Liver (tissue), 9 donors: ENCODE data around the gene SSNA1. TPM values are rescaled to one million over a fixed set of nuclear protein-coding genes. Genes with fewer than 3 reads are reported as not detected.

Experiments
- DNase-seq: peaks from one replicate; pipeline ENCODE4 v3.0.0-alpha.2; 2017; ENCODE audit warnings: low spot score
- H3K27ac ChIP-seq, 2 donors: one replicate each; pipeline ENCODE4 v1.7.0; 2013; ENCODE audit warnings: inconsistent platforms in 2 of 2, low read length in 2 of 2, control low read depth in 1 of 2, low read depth in 1 of 2, mild to moderate bottlenecking in 1 of 2
- H3K27me3 ChIP-seq, 4 donors: one replicate each; pipeline versions ENCODE4 v1.6.1 to v1.7.0; 2013; ENCODE audit warnings: low read length in 3 of 4, inconsistent platforms in 1 of 4, mild to moderate bottlenecking in 1 of 4, moderate library complexity in 1 of 4; ENCODE audit not compliant: control insufficient read depth in 4 of 4, insufficient read depth in 4 of 4
- H3K36me3 ChIP-seq, 4 donors: one replicate each; pipeline versions ENCODE4 v1.6.1 to v1.7.0; 2013; ENCODE audit warnings: low read length in 3 of 4, mild to moderate bottlenecking in 3 of 4, low read depth in 1 of 4, moderate library complexity in 1 of 4; ENCODE audit not compliant: control insufficient read depth in 4 of 4, insufficient read depth in 3 of 4
- H3K4me1 ChIP-seq, 4 donors: one replicate each; pipeline versions ENCODE4 v1.6.1 to v1.7.0; 2013; ENCODE audit warnings: low read length in 3 of 4, mild to moderate bottlenecking in 3 of 4, moderate library complexity in 1 of 4; ENCODE audit not compliant: control insufficient read depth in 4 of 4, insufficient read depth in 4 of 4
- H3K4me3 ChIP-seq, 3 donors: one replicate each; pipeline versions ENCODE4 v1.6.1 to v1.7.0; 2013; ENCODE audit warnings: low read length in 3 of 3, control low read depth in 1 of 3, low read depth in 1 of 3, mild to moderate bottlenecking in 1 of 3
- H3K9ac ChIP-seq, 2 donors: one replicate each; pipeline ENCODE4 v1.7.0; 2013; ENCODE audit warnings: low read length in 2 of 2, mild to moderate bottlenecking in 2 of 2, moderate library complexity in 2 of 2, control low read depth in 1 of 2, low read depth in 1 of 2
- H3K9me3 ChIP-seq, 4 donors: one replicate each; pipeline versions ENCODE4 v1.6.1 to v1.7.0; 2013; ENCODE audit warnings: low read length in 3 of 4; ENCODE audit not compliant: control insufficient read depth in 4 of 4
- ATF3 ChIP-seq: IDR thresholded peaks from 2 replicates; pipeline ENCODE4 v1.6.1; 2016; ENCODE audit warnings: antibody characterized with exemption
- FOXA2 ChIP-seq: IDR thresholded peaks from 2 replicates; pipeline ENCODE4 v1.6.1; 2016; ENCODE audit warnings: antibody characterized with exemption
- HNF4A ChIP-seq, 2 donors: conservative IDR thresholded peaks; 2 replicates each; pipeline ENCODE4 v1.6.1; 2016; ENCODE audit warnings: antibody characterized with exemption in 2 of 2, mild to moderate bottlenecking in 2 of 2
- RAD21 ChIP-seq, 2 donors: IDR thresholded peaks; 2 replicates each; pipeline ENCODE4 v1.6.1; 2016; ENCODE audit warnings: antibody characterized with exemption in 2 of 2, mild to moderate bottlenecking in 2 of 2
- REST ChIP-seq: IDR thresholded peaks from 2 replicates; pipeline ENCODE4 v1.6.1; 2016; ENCODE audit warnings: antibody characterized with exemption, mild to moderate bottlenecking
- RXRA ChIP-seq, 2 donors: IDR thresholded peaks; 2 replicates each; pipeline ENCODE4 v1.6.1; 2017 to 2018; ENCODE audit warnings: antibody characterized with exemption in 2 of 2, mild to moderate bottlenecking in 1 of 2
- WGBS: extraction: QIAGEN DNeasy Blood & Tissue Kit; methylation state at CpG from one replicate; pipeline ENCODE4 v1.1.7; 2013; 5-methylcytosine and 5-hydroxymethylcytosine counted together
- polyA plus RNA-seq, 2 donors: library from polyadenylated mRNA; stranded (reverse) in 1 of 2; unstranded in 1 of 2; fragments of 200-250 nt in 1 of 2; fragments of >200 nt in 1 of 2; fragmentation: Nextera tagmentation in 1 of 2; extraction: Ambion mirVana in 1 of 2; gene quantifications; one replicate each; pipeline versions ENCODE4 v1.2.1 to v1.2.3, GENCODE V29; 2013 to 2015
- total RNA-seq, 2 donors: library from RNA; depleted of rRNA; stranded (reverse); fragments of >200 nt; gene quantifications; one replicate each; pipeline ENCODE4 v1.2.3, GENCODE V29; 2014
- donor health status: healthy.
- donor health status: healthy.
- donor health status: healthy.
- donor health status: healthy.
- donor health status: healthy.

The SSNA1 gene
- total and polyA plus RNA-seq, 4 donors, result 29.8 to 44.2 (median 40.3) TPM

- H3K27me3 ChIP-seq, result no peaks in the 10 kb centered on the region
- peak overlapping the region; percentile 74 to 92 (median 86) for H3K4me3 ChIP-seq
- TF ChIP-seq ATF3 (no peak), FOXA2 (no peak), RXRA (IDR thresholded peaks at IDR 0.05) (no peak)
- WGBS, result 0% methylated on average over 31 of the region's 31 CpGs
- no peak for DNase-seq
- H3K36me3 ChIP-seq, result peaks cover 9 to 44% (median 11%) of the 10 kb centered on the region in 4 donors
- H3K9ac ChIP-seq, result peak overlapping the region; percentile 64 to 76
- peaks cover 19 to 50% (median 40%) of the 10 kb centered on the region in 4 donors for H3K4me1 ChIP-seq
- peak overlapping the region; percentile 90 to 92 for H3K27ac ChIP-seq
- no peaks in the 10 kb centered on the region for H3K9me3 ChIP-seq
These were observed 388 bp upstream of the SSNA1 start for GRCh38 chr9:137188086-137188489.

GRCh38 chr9:137189297-137190295 lies 1.1 kb downstream of the SSNA1 start:
- DNase-seq, result no peak
- peaks cover 24 to 59% (median 45%) of the 10 kb centered on the region in 4 donors for H3K4me1 ChIP-seq
- TF ChIP-seq HNF4A (conservative IDR thresholded peaks at IDR 0.05) (no peak), REST (peak; percentile 80)

GRCh38 chr9:137190315-137190856 lies 1.9 kb downstream of the SSNA1 start:
- Histone ChIP-seq H3K36me3 (peaks cover 3 to 24% (median 6%) of the 10 kb centered on the region in 4 donors), H3K4me1 (peaks cover 32 to 67% (median 53%) of the 10 kb centered on the region in 4 donors), H3K9ac (no peak overlapping the region), H3K9me3 (no peaks in the 10 kb centered on the region), H3K27me3 (no peaks in the 10 kb centered on the region), H3K27ac (no peak overlapping the region), H3K4me3 (no peak overlapping the region)
- DNase-seq, result no peak
- TF ChIP-seq FOXA2 (no peak), RAD21 (IDR thresholded peaks at IDR 0.05) (peak in 1 of 2 donors; percentile 18)
- 77% methylated on average over 9 of the region's 9 CpGs for WGBS

More at GRCh38 chr9:137189297-137190295, 1.1 kb downstream of the SSNA1 start:
- Histone ChIP-seq H3K4me3 (peak overlapping the region; percentile 74 to 92 (median 86)), H3K27me3 (no peaks in the 10 kb centered on the region), H3K9me3 (no peaks in the 10 kb centered on the region), H3K36me3 (peaks cover 3 to 29% (median 6%) of the 10 kb centered on the region in 4 donors), H3K27ac (peak overlapping the region; percentile 90 to 92), H3K9ac (peak overlapping the region in 1 of 2 donors; percentile 34)
- 32% methylated on average over 23 of the region's 23 CpGs for WGBS
